ENCODE data around the gene RAB8A.

Gene RAB8A

GRCh38 chr19:16071072-16071691 is 40.5 kb upstream of the RAB8A start:
- Histone ChIP-seq H4K20me1 (ENCODE audit: insufficient read depth, low read length) (no peaks in the 10 kb centered on the region), H3K27me3 (ENCODE audit: insufficient read depth, low read length) (no peaks in the 10 kb centered on the region), H3K4me3 (ENCODE audit: low read depth, low read length, poor library complexity, severe bottlenecking) (no peak overlapping the region), H3K4me2 (ENCODE audit: low read length) (no peak overlapping the region), H2AFZ (ENCODE audit: low read length) (no peak overlapping the region), H3K9ac (ENCODE audit: low read length) (no peak overlapping the region), H3K9me3 (ENCODE audit: low read length) (no peaks in the 10 kb centered on the region), H3K4me1 (ENCODE audit: insufficient read depth, low read length, severe bottlenecking) (peaks cover 21% of the 10 kb centered on the region), H3K36me3 (ENCODE audit: insufficient read depth, low read length) (no peaks in the 10 kb centered on the region), H3K9me2 (ENCODE audit: low read depth, low read length) (no peaks in the 10 kb centered on the region), H3K27ac (ENCODE audit: low read depth, low read length, poor library complexity, severe bottlenecking) (peak overlapping the region; percentile 80), H3F3A (ENCODE audit: insufficient read depth, low read length) (no peaks in the 10 kb centered on the region), H3K79me2 (ENCODE audit: insufficient read depth, low read length) (no peaks in the 10 kb centered on the region)
- TF ChIP-seq EZH2 (IDR thresholded peaks at IDR 0.05; ENCODE audit: borderline replicate concordance, low read length) = no peak
- TF ChIP-seq, protein P1, sequence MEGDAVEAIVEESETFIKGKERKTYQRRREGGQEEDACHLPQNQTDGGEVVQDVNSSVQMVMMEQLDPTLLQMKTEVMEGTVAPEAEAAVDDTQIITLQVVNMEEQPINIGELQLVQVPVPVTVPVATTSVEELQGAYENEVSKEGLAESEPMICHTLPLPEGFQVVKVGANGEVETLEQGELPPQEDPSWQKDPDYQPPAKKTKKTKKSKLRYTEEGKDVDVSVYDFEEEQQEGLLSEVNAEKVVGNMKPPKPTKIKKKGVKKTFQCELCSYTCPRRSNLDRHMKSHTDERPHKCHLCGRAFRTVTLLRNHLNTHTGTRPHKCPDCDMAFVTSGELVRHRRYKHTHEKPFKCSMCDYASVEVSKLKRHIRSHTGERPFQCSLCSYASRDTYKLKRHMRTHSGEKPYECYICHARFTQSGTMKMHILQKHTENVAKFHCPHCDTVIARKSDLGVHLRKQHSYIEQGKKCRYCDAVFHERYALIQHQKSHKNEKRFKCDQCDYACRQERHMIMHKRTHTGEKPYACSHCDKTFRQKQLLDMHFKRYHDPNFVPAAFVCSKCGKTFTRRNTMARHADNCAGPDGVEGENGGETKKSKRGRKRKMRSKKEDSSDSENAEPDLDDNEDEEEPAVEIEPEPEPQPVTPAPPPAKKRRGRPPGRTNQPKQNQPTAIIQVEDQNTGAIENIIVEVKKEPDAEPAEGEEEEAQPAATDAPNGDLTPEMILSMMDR (IDR thresholded peaks at IDR 0.05; ENCODE audit: low read length) = no peak

- H4K20me1 ChIP-seq (ENCODE audit: insufficient read depth, low read length) = no peaks in the 10 kb centered on the region
- peaks cover 33% of the 10 kb centered on the region for H3K4me1 ChIP-seq (ENCODE audit: insufficient read depth, low read length, severe bottlenecking)
- H3K27me3 ChIP-seq (ENCODE audit: insufficient read depth, low read length) = no peaks in the 10 kb centered on the region
- H3K9me2 ChIP-seq (ENCODE audit: low read depth, low read length) = no peaks in the 10 kb centered on the region
- H3K79me2 ChIP-seq (ENCODE audit: insufficient read depth, low read length) = no peaks in the 10 kb centered on the region
- H3K27ac ChIP-seq (ENCODE audit: low read depth, low read length, poor library complexity, severe bottlenecking) = no peak overlapping the region
- H2AFZ ChIP-seq (ENCODE audit: low read length) = no peak overlapping the region
- no peak for TF ChIP-seq EZH2 (IDR thresholded peaks at IDR 0.05; ENCODE audit: borderline replicate concordance, low read length)
- TF ChIP-seq, protein P1 (IDR thresholded peaks at IDR 0.05; ENCODE audit: low read length) = no peak
- H3K36me3 ChIP-seq (ENCODE audit: insufficient read depth, low read length) = no peaks in the 10 kb centered on the region
- H3K4me3 ChIP-seq (ENCODE audit: low read depth, low read length, poor library complexity, severe bottlenecking) = no peak overlapping the region
- H3F3A ChIP-seq (ENCODE audit: insufficient read depth, low read length) = peaks cover 6% of the 10 kb centered on the region; the same call in 1 of the 2 replicates
- H3K9ac ChIP-seq (ENCODE audit: low read length) = no peak overlapping the region
- no peaks in the 10 kb centered on the region for H3K9me3 ChIP-seq (ENCODE audit: low read length)
- no peak overlapping the region for H3K4me2 ChIP-seq (ENCODE audit: low read length)
Measured at GRCh38 chr19:16073481-16073880, 38.2 kb upstream of the RAB8A start.

DNA sequence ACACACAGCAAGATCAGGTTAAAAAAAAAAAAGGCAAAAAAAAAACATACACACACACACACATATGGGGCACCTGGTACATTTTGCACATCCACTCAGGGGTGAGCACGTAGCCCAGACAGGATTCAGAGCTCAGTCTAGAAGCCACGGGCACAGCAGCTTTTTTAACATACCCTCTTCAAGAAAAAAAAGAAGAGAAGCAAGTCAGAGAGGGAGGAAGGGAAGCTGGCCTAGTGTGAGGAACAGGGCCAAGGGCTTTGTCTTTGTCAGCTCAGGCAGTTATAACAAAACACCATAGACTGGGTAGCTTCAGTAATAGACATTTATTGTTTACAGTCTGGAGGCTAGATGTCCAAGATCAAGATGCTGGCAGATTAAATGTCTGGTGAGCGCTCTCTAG is 37.7 kb upstream of the RAB8A start:
- Histone ChIP-seq H3K9me2 (ENCODE audit: low read depth, low read length) (no peaks in the 10 kb centered on the region), H3F3A (ENCODE audit: insufficient read depth, low read length) (peaks cover 6% of the 10 kb centered on the region; the same call in 1 of the 2 replicates), H2AFZ (ENCODE audit: low read length) (no peak overlapping the region), H3K9me3 (ENCODE audit: low read length) (no peaks in the 10 kb centered on the region), H3K9ac (ENCODE audit: low read length) (no peak overlapping the region), H3K4me3 (ENCODE audit: low read depth, low read length, poor library complexity, severe bottlenecking) (no peak overlapping the region), H3K4me2 (ENCODE audit: low read length) (no peak overlapping the region), H3K27ac (ENCODE audit: low read depth, low read length, poor library complexity, severe bottlenecking) (no peak overlapping the region), H3K79me2 (ENCODE audit: insufficient read depth, low read length) (no peaks in the 10 kb centered on the region), H3K36me3 (ENCODE audit: insufficient read depth, low read length) (no peaks in the 10 kb centered on the region), H3K27me3 (ENCODE audit: insufficient read depth, low read length) (no peaks in the 10 kb centered on the region), H3K4me1 (ENCODE audit: insufficient read depth, low read length, severe bottlenecking) (peaks cover 38% of the 10 kb centered on the region), H4K20me1 (ENCODE audit: insufficient read depth, low read length) (no peaks in the 10 kb centered on the region)
- TF ChIP-seq, protein P1 (IDR thresholded peaks at IDR 0.05; ENCODE audit: low read length) = no peak
- TF ChIP-seq EZH2 (IDR thresholded peaks at IDR 0.05; ENCODE audit: borderline replicate concordance, low read length) = no peak
